WTC11 (cell line): ENCODE data around the gene GARNL3. TPM values are rescaled to one million over a fixed set of nuclear protein-coding genes. Genes with fewer than 3 reads are reported as not detected.

ENCODE experiments used
- ATAC-seq: fragments of 200-7000 bp; cut with Tn5 transposase; 2 replicates; pipeline ENCODE4 v1.10.0; 2021; ENCODE audit warnings: mild to moderate bottlenecking, moderate library complexity
- CTCF ChIA-PET: fragments of 300-600 bp; sonication (Branson Sonifier 250); formaldehyde crosslinking; loops from one replicate; lab custom pipeline; 2021; ENCODE audit warnings: antibody characterized with exemption; lab: Charles Lee
- POLR2A ChIA-PET: fragments of 350-600 bp; sonication (Branson Sonifier 250); formaldehyde crosslinking; loops from one replicate; lab custom pipeline; 2021; ENCODE audit warnings: antibody characterized with exemption; lab: Charles Lee
- DNase-seq: peaks from one replicate; pipeline ENCODE4 v3.0.0; 2021; ENCODE audit warnings: low spot score
- H3K27ac Mint-ChIP-seq: 2 replicates; pipeline ENCODE4 v1.8.0; 2021; ENCODE audit warnings: mixed read lengths
- H3K27me3 Mint-ChIP-seq: 2 replicates; pipeline ENCODE4 v1.8.0; 2021; ENCODE audit warnings: low read depth, mild to moderate bottlenecking, moderate library complexity, mixed read lengths
- H3K36me3 Mint-ChIP-seq: 2 replicates; pipeline ENCODE4 v1.8.0; 2021; ENCODE audit warnings: mixed read lengths
- H3K4me1 Mint-ChIP-seq: 2 replicates; pipeline ENCODE4 v1.8.0; 2022; ENCODE audit warnings: mixed read lengths
- H3K4me3 Mint-ChIP-seq: 2 replicates; pipeline ENCODE4 v1.8.0; 2021; ENCODE audit warnings: mild to moderate bottlenecking, moderate library complexity, mixed read lengths
- H3K9me3 Mint-ChIP-seq: 2 replicates; pipeline ENCODE4 v1.8.0; 2021; ENCODE audit warnings: mixed read lengths
- NFE2L1 ChIP-seq: sonication (generic); formaldehyde crosslinking; IDR thresholded peaks from 2 replicates; pipeline ENCODE4 v1.8.1; 2023; ENCODE audit warnings: missing genetic modification reagents
- PRRX2 ChIP-seq: fragments of 250-450 bp; sonication (Bioruptor Pico); IDR thresholded peaks from 2 replicates; pipeline ENCODE4 v1.8.0; 2021; ENCODE audit warnings: mild to moderate bottlenecking
- TCF7 ChIP-seq: sonication (generic); formaldehyde crosslinking; IDR thresholded peaks from 2 replicates; pipeline ENCODE4 v1.8.0; 2022; ENCODE audit warnings: mild to moderate bottlenecking, low read depth, missing genetic modification reagents, moderate library complexity
- ZNF121 ChIP-seq: sonication (generic); formaldehyde crosslinking; IDR thresholded peaks from 2 replicates; pipeline ENCODE4 v1.8.0; 2023; ENCODE audit warnings: missing genetic modification reagents
- total RNA-seq: library from RNA; stranded (reverse); gene quantifications from 3 replicates; pipeline ENCODE4 v1.2.3, GENCODE V29; 2021
- TF ChIP-seq, protein P1 (sequence below): sonication (generic); formaldehyde crosslinking; IDR thresholded peaks from 2 replicates; pipeline ENCODE4 v1.8.1; 2022; ENCODE audit warnings: missing genetic modification reagents, borderline replicate concordance
- TF ChIP-seq, protein P2 (sequence below): sonication (generic); formaldehyde crosslinking; IDR thresholded peaks from 2 replicates; pipeline ENCODE4 v1.8.0; 2022; ENCODE audit warnings: mild to moderate bottlenecking, missing genetic modification reagents
- TF ChIP-seq, protein P3 (sequence below): fragments of 250-450 bp; sonication (Bioruptor Pico); IDR thresholded peaks from 2 replicates; pipeline ENCODE4 v1.9.0; 2021; ENCODE audit warnings: moderate library complexity, mild to moderate bottlenecking, inconsistent platforms, borderline replicate concordance
- TF ChIP-seq, protein P4 (sequence below): sonication (generic); formaldehyde crosslinking; IDR thresholded peaks from 2 replicates; pipeline ENCODE4 v1.8.0; 2022; ENCODE audit warnings: mild to moderate bottlenecking, missing genetic modification reagents
- TF ChIP-seq, protein P5 (sequence below): sonication (generic); formaldehyde crosslinking; IDR thresholded peaks from 2 replicates; pipeline ENCODE4 v1.8.1; 2023; ENCODE audit warnings: mild to moderate bottlenecking, missing genetic modification reagents, moderate library complexity
- TF ChIP-seq, protein P6 (sequence below): sonication (generic); formaldehyde crosslinking; IDR thresholded peaks from 2 replicates; pipeline ENCODE4 v1.8.1; 2023; ENCODE audit warnings: mild to moderate bottlenecking, moderate library complexity, missing genetic modification reagents
- TF ChIP-seq, protein P7 (sequence below): sonication (generic); formaldehyde crosslinking; IDR thresholded peaks from 2 replicates; pipeline ENCODE4 v1.8.0; 2023; ENCODE audit warnings: missing genetic modification reagents
- TF ChIP-seq, protein P8 (sequence below): sonication (generic); formaldehyde crosslinking; IDR thresholded peaks from 2 replicates; pipeline ENCODE4 v1.8.1; 2023; ENCODE audit warnings: mild to moderate bottlenecking, missing genetic modification reagents, borderline replicate concordance
- TF ChIP-seq, protein P9 (sequence below): sonication (generic); formaldehyde crosslinking; IDR thresholded peaks from 2 replicates; pipeline ENCODE4 v1.8.1; 2022; ENCODE audit warnings: low read depth, mild to moderate bottlenecking, moderate library complexity, missing genetic modification reagents, borderline replicate concordance
- TF ChIP-seq, protein P10 (sequence below): sonication (generic); formaldehyde crosslinking; IDR thresholded peaks from 2 replicates; pipeline ENCODE4 v1.8.0; 2022; ENCODE audit warnings: mild to moderate bottlenecking, missing genetic modification reagents
- TF ChIP-seq, protein P11 (sequence below): sonication (generic); formaldehyde crosslinking; IDR thresholded peaks from 2 replicates; pipeline ENCODE4 v1.8.0; 2023; ENCODE audit warnings: missing genetic modification reagents, mild to moderate bottlenecking, borderline replicate concordance

Gene GARNL3
- total RNA-seq, 1 experiment from 2014 or later = 17.8 TPM

DNA sequence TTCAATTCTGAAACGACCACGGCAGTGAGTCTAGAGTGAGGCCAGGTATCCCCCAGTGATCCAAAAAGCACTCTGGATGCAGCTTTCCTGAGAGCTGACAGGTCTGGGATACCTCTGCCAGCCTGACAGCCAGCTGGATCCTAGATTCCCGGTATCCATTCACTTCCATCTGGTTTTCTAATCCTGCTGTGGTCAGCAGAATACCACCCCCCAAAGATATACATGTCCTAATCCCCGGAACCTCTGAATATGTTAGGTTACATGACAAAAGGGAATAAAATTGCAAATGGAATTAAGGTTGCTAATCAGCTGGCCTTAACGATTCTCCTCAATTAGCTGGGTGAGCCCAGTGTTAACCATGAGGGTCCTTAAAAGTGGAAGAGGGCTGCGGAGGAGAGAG is 158.2 kb downstream of the GARNL3 start (continued):
- TF ChIP-seq, protein P1, sequence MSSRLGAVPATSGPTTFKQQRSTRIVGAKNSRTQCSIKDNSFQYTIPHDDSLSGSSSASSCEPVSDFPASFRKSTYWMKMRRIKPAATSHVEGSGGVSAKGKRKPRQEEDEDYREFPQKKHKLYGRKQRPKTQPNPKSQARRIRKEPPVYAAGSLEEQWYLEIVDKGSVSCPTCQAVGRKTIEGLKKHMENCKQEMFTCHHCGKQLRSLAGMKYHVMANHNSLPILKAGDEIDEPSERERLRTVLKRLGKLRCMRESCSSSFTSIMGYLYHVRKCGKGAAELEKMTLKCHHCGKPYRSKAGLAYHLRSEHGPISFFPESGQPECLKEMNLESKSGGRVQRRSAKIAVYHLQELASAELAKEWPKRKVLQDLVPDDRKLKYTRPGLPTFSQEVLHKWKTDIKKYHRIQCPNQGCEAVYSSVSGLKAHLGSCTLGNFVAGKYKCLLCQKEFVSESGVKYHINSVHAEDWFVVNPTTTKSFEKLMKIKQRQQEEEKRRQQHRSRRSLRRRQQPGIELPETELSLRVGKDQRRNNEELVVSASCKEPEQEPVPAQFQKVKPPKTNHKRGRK = no peak
- TF ChIP-seq PRRX2 (CRISPR knock-in tag) (no peak), ZNF121 (CRISPR knock-in tag) (no peak), NFE2L1 (no peak)
- TF ChIP-seq, protein P2, sequence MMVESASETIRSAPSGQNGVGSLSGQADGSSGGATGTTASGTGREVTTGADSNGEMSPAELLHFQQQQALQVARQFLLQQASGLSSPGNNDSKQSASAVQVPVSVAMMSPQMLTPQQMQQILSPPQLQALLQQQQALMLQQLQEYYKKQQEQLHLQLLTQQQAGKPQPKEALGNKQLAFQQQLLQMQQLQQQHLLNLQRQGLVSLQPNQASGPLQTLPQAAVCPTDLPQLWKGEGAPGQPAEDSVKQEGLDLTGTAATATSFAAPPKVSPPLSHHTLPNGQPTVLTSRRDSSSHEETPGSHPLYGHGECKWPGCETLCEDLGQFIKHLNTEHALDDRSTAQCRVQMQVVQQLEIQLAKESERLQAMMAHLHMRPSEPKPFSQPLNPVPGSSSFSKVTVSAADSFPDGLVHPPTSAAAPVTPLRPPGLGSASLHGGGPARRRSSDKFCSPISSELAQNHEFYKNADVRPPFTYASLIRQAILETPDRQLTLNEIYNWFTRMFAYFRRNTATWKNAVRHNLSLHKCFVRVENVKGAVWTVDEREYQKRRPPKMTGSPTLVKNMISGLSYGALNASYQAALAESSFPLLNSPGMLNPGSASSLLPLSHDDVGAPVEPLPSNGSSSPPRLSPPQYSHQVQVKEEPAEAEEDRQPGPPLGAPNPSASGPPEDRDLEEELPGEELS = no peak
- TF ChIP-seq, protein P3, sequence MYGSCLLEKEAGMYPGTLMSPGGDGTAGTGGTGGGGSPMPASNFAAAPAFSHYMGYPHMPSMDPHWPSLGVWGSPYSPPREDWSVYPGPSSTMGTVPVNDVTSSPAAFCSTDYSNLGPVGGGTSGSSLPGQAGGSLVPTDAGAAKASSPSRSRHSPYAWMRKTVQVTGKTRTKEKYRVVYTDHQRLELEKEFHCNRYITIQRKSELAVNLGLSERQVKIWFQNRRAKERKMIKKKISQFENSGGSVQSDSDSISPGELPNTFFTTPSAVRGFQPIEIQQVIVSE (CRISPR knock-in tag) = no peak
- TF ChIP-seq, protein P4, sequence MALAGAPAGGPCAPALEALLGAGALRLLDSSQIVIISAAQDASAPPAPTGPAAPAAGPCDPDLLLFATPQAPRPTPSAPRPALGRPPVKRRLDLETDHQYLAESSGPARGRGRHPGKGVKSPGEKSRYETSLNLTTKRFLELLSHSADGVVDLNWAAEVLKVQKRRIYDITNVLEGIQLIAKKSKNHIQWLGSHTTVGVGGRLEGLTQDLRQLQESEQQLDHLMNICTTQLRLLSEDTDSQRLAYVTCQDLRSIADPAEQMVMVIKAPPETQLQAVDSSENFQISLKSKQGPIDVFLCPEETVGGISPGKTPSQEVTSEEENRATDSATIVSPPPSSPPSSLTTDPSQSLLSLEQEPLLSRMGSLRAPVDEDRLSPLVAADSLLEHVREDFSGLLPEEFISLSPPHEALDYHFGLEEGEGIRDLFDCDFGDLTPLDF (CRISPR knock-in tag) = no peak
- TF ChIP-seq, protein P5, sequence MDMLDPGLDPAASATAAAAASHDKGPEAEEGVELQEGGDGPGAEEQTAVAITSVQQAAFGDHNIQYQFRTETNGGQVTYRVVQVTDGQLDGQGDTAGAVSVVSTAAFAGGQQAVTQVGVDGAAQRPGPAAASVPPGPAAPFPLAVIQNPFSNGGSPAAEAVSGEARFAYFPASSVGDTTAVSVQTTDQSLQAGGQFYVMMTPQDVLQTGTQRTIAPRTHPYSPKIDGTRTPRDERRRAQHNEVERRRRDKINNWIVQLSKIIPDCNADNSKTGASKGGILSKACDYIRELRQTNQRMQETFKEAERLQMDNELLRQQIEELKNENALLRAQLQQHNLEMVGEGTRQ = no peak
- TF ChIP-seq, all 79 proteins: peak for 0

DNA sequence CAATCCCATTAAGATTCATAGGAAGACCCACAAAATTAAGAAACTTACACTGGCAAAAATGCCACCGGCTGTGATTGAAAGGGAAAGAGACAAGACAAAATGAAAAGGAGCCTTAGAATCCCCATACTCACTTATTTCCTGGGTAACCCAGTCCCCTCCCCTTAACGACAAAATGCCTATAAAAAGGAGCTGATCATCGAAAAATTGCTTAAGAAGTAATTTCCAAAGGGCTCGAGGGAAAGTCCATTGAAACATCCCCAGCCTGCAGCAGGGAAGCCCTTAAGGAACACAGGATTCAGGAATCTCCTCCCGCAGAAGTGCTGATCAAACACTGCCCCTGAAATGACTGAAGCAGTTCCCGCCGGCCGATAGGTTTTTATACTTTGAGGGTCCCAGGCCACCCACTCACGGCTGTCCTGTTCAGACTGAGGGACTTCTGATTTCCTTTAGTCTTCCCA is 158.9 kb downstream of the GARNL3 start:
- H3K36me3 Mint-ChIP-seq = peaks cover 12% of the 10 kb centered on the region
- peak overlapping the region; percentile 99 for H3K27ac Mint-ChIP-seq
- peak overlapping the region; percentile 98 for H3K4me3 Mint-ChIP-seq
- DNase-seq (no peak), ATAC-seq (peak; percentile 22)
- H3K9me3 Mint-ChIP-seq = no peaks in the 10 kb centered on the region
- no peaks in the 10 kb centered on the region for H3K27me3 Mint-ChIP-seq
- POLR2A ChIA-PET = interaction anchor here (0.6 to 1.4 kb wide), 5 partner anchors 12 to 197 kb away, joined by 3 to 9 read pairs (median 3); partner anchors contain the start of genes LRSAM1 and RPL12
- peaks cover 35% of the 10 kb centered on the region for H3K4me1 Mint-ChIP-seq
- CTCF ChIA-PET = interaction anchor here (1.1 to 1.4 kb wide), 4 partner anchors 54 to 520 kb away, joined by 3 to 12 read pairs (median 6); no protein-coding TSS in a partner anchor
- TF ChIP-seq, protein P6, sequence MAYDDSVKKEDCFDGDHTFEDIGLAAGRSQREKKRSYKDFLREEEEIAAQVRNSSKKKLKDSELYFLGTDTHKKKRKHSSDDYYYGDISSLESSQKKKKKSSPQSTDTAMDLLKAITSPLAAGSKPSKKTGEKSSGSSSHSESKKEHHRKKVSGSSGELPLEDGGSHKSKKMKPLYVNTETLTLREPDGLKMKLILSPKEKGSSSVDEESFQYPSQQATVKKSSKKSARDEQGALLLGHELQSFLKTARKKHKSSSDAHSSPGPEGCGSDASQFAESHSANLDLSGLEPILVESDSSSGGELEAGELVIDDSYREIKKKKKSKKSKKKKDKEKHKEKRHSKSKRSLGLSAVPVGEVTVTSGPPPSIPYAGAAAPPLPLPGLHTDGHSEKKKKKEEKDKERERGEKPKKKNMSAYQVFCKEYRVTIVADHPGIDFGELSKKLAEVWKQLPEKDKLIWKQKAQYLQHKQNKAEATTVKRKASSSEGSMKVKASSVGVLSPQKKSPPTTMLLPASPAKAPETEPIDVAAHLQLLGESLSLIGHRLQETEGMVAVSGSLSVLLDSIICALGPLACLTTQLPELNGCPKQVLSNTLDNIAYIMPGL = no peak
- TF ChIP-seq, protein P7, sequence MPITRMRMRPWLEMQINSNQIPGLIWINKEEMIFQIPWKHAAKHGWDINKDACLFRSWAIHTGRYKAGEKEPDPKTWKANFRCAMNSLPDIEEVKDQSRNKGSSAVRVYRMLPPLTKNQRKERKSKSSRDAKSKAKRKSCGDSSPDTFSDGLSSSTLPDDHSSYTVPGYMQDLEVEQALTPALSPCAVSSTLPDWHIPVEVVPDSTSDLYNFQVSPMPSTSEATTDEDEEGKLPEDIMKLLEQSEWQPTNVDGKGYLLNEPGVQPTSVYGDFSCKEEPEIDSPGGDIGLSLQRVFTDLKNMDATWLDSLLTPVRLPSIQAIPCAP = no peak
- TF ChIP-seq, protein P8, sequence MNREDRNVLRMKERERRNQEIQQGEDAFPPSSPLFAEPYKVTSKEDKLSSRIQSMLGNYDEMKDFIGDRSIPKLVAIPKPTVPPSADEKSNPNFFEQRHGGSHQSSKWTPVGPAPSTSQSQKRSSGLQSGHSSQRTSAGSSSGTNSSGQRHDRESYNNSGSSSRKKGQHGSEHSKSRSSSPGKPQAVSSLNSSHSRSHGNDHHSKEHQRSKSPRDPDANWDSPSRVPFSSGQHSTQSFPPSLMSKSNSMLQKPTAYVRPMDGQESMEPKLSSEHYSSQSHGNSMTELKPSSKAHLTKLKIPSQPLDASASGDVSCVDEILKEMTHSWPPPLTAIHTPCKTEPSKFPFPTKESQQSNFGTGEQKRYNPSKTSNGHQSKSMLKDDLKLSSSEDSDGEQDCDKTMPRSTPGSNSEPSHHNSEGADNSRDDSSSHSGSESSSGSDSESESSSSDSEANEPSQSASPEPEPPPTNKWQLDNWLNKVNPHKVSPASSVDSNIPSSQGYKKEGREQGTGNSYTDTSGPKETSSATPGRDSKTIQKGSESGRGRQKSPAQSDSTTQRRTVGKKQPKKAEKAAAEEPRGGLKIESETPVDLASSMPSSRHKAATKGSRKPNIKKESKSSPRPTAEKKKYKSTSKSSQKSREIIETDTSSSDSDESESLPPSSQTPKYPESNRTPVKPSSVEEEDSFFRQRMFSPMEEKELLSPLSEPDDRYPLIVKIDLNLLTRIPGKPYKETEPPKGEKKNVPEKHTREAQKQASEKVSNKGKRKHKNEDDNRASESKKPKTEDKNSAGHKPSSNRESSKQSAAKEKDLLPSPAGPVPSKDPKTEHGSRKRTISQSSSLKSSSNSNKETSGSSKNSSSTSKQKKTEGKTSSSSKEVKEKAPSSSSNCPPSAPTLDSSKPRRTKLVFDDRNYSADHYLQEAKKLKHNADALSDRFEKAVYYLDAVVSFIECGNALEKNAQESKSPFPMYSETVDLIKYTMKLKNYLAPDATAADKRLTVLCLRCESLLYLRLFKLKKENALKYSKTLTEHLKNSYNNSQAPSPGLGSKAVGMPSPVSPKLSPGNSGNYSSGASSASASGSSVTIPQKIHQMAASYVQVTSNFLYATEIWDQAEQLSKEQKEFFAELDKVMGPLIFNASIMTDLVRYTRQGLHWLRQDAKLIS = no peak
- TF ChIP-seq, protein P9, sequence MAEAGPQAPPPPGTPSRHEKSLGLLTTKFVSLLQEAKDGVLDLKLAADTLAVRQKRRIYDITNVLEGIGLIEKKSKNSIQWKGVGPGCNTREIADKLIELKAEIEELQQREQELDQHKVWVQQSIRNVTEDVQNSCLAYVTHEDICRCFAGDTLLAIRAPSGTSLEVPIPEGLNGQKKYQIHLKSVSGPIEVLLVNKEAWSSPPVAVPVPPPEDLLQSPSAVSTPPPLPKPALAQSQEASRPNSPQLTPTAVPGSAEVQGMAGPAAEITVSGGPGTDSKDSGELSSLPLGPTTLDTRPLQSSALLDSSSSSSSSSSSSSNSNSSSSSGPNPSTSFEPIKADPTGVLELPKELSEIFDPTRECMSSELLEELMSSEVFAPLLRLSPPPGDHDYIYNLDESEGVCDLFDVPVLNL = no peak
- TF ChIP-seq, protein P10, sequence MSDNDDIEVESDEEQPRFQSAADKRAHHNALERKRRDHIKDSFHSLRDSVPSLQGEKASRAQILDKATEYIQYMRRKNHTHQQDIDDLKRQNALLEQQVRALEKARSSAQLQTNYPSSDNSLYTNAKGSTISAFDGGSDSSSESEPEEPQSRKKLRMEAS (CRISPR knock-in tag) = no peak
- no peak for TF ChIP-seq TCF7 (CRISPR knock-in tag)
- TF ChIP-seq, protein P11, sequence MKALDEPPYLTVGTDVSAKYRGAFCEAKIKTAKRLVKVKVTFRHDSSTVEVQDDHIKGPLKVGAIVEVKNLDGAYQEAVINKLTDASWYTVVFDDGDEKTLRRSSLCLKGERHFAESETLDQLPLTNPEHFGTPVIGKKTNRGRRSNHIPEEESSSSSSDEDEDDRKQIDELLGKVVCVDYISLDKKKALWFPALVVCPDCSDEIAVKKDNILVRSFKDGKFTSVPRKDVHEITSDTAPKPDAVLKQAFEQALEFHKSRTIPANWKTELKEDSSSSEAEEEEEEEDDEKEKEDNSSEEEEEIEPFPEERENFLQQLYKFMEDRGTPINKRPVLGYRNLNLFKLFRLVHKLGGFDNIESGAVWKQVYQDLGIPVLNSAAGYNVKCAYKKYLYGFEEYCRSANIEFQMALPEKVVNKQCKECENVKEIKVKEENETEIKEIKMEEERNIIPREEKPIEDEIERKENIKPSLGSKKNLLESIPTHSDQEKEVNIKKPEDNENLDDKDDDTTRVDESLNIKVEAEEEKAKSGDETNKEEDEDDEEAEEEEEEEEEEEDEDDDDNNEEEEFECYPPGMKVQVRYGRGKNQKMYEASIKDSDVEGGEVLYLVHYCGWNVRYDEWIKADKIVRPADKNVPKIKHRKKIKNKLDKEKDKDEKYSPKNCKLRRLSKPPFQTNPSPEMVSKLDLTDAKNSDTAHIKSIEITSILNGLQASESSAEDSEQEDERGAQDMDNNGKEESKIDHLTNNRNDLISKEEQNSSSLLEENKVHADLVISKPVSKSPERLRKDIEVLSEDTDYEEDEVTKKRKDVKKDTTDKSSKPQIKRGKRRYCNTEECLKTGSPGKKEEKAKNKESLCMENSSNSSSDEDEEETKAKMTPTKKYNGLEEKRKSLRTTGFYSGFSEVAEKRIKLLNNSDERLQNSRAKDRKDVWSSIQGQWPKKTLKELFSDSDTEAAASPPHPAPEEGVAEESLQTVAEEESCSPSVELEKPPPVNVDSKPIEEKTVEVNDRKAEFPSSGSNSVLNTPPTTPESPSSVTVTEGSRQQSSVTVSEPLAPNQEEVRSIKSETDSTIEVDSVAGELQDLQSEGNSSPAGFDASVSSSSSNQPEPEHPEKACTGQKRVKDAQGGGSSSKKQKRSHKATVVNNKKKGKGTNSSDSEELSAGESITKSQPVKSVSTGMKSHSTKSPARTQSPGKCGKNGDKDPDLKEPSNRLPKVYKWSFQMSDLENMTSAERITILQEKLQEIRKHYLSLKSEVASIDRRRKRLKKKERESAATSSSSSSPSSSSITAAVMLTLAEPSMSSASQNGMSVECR (CRISPR knock-in tag) = no peak
